ENCODE data around the gene STRC.
"Not testable (repeated sequence)": the region's sequence is repeated elsewhere in the genome, so short reads cannot be mapped to it uniquely, and the experiment has no call there.

The STRC gene

GRCh38 chr15:43593328-43594190, 25.0 kb downstream of the STRC start, which contains the start of gene CKMT1B:
TSS of gene CKMT1B (plus strand) at chr15:43594027. CDS start at chr15:43594219, 192 bp downstream.
- not testable (repeated sequence) for H3K4me3 Mint-ChIP-seq; H3K4me1 Mint-ChIP-seq (ENCODE audit: low read depth); H3K36me3 Mint-ChIP-seq; H3K9me3 Mint-ChIP-seq (ENCODE audit: low read depth); H3K27ac Mint-ChIP-seq
- peaks cover 13% of the 10 kb centered on the region for H3K27me3 Mint-ChIP-seq

DNA sequence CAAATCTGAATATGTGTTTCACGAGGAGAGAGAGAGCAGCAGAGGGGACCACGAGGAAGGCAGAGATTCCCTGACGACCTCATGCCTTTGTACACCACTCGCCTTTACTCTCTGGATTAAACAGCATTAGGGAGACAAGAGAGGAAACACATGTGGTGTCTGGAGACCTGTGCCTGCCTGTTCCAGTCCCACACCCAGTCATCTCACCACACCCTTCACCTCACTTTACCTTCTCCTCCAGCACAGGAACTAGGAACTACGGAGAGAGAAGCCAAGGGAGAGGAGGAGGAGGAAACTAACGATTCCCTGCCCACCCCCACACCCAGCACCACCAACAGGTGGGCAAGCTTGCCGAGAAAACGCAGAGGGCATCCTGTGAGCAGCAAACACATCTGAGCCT, 25.8 kb downstream of the STRC start:
- not testable (repeated sequence) for H3K27ac Mint-ChIP-seq; H3K36me3 Mint-ChIP-seq; H3K4me1 Mint-ChIP-seq (ENCODE audit: low read depth); H3K4me3 Mint-ChIP-seq; H3K9me3 Mint-ChIP-seq (ENCODE audit: low read depth)
- peaks cover 11% of the 10 kb centered on the region for H3K27me3 Mint-ChIP-seq

DNA sequence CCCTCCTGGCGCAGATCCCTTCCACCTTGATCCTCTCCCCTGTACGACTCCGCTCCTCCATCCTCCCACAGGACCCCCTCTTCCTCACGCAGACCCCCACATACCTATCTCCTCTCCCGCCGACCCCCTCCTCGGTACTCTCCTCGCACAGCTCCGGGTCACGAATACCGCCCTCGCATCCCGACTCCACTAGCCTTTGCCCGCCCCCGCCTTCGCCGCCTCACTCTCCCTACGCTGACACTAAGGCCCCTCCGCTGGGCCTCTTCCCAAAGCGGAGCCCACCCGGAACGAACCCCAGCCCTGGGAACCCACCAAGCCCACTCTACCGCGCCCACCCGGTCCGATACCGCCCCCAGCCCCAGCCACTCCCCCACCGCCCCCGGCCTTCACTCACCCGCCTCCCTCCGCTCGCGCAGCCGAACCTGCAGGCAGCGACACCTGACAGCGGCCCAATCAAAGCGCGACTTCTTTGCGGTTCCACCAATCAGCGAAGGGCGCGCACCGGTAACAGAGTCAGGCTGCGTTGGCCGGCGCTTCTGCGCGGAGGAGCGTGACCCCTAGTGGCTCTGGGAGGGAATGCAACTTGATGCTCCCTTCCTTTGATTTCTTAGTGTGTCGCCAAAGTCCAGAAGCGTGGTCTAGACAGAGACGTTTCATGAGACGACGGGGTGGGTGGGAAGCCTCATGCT, 28.7 kb downstream of the STRC start, which contains the start of gene PPIP5K1:
PPIP5K1 (minus strand) TSS at position 431 of the 689 bp plus-strand sequence. CDS start 5,704 bp downstream, outside the sequence.
- H3K4me1 Mint-ChIP-seq (ENCODE audit: low read depth); H3K4me3 Mint-ChIP-seq; H3K27me3 Mint-ChIP-seq: not testable (repeated sequence)

DNA sequence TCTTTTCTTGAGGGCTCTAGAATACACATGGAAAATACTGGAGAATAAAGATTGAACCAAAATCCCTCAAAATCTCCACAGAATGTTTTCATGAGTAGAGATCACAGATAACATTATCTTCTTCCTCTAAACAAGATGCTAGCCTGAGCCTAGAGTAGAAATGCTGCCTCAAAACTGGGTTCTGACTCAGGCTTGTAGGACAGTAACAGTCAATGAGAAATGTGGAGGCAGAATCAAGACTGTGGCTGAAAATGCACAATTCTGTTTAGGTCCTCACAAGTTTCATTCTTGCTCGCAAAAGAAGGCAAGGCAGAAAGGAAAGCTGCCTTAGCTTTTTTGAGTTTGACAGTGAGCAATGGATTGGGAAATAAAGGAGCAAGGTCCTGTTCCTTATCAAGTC, 44.0 kb downstream of the STRC start:
- not testable (repeated sequence) for H3K4me1 Mint-ChIP-seq (ENCODE audit: low read depth)

More for the DNA sequence above, 28.7 kb downstream of the STRC start, which contains the start of gene PPIP5K1:
- not testable (repeated sequence) for H3K36me3 Mint-ChIP-seq; H3K9me3 Mint-ChIP-seq (ENCODE audit: low read depth); H3K27ac Mint-ChIP-seq

GRCh38 chr15:43566615-43567014, 52.0 kb downstream of the STRC start:
- not testable (repeated sequence) for H3K27me3 Mint-ChIP-seq; H3K9me3 Mint-ChIP-seq (ENCODE audit: low read depth); H3K4me1 Mint-ChIP-seq (ENCODE audit: low read depth); H3K4me3 Mint-ChIP-seq; H3K27ac Mint-ChIP-seq; H3K36me3 Mint-ChIP-seq

More for the DNA sequence above, 44.0 kb downstream of the STRC start:
- H3K27me3 Mint-ChIP-seq; H3K27ac Mint-ChIP-seq; H3K9me3 Mint-ChIP-seq (ENCODE audit: low read depth); H3K36me3 Mint-ChIP-seq; H3K4me3 Mint-ChIP-seq: not testable (repeated sequence)

DNA sequence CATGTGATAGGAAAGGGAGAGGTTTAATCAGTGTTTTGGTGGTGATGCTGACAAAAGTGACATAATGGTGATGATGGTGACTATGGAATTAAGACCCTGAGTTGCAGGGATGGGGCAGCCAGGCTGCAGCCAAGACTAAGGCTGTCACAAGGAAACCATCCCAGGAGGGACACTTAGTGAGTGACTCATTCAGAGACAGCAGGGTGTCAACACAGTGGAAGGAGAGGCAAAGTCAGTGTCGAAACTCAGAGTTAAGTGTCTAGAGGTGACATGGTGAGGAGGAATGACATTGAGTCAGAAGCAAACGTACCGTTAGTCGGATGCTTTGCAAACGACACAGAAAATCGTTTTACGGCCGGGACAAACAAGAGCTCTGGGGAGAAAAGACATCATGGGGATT, 54.8 kb downstream of the STRC start:
- H3K4me3 Mint-ChIP-seq; H3K9me3 Mint-ChIP-seq (ENCODE audit: low read depth); H3K27ac Mint-ChIP-seq; H3K27me3 Mint-ChIP-seq; H3K4me1 Mint-ChIP-seq (ENCODE audit: low read depth); H3K36me3 Mint-ChIP-seq: not testable (repeated sequence)

DNA sequence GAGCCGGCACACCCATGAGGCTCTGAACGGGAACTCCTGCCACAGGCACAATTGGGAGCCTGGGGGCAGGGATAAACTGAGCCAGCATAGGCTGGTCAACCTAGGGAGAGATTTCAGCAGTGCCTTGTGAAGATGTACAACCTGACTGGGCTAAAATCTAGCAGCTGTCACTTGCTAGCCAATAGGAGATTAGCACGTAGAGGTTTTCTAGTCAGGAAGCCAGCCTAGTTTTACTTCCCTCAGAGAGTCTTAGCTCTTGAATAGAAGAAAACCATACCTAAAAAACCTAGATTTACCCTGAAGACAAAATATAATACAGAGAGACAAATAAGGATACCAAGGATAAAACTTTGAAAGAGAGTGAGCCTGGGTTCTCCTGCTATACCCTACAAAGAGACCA, 55.8 kb downstream of the STRC start:
- H3K4me3 Mint-ChIP-seq; H3K27me3 Mint-ChIP-seq; H3K36me3 Mint-ChIP-seq; H3K4me1 Mint-ChIP-seq (ENCODE audit: low read depth); H3K9me3 Mint-ChIP-seq (ENCODE audit: low read depth); H3K27ac Mint-ChIP-seq: not testable (repeated sequence)

GRCh38 chr15:43552986-43553385, 65.6 kb downstream of the STRC start:
- Mint-ChIP-seq H3K4me3 (no peak overlapping the region), H3K4me1 (ENCODE audit: low read depth) (no peaks in the 10 kb centered on the region), H3K9me3 (ENCODE audit: low read depth) (no peaks in the 10 kb centered on the region), H3K27me3 (no peaks in the 10 kb centered on the region), H3K36me3 (peaks cover 10% of the 10 kb centered on the region), H3K27ac (no peak overlapping the region)

- H3K4me3 Mint-ChIP-seq: no peak overlapping the region
- no peak overlapping the region for H3K27ac Mint-ChIP-seq
- peaks cover 12% of the 10 kb centered on the region for H3K36me3 Mint-ChIP-seq
- no peaks in the 10 kb centered on the region for H3K27me3 Mint-ChIP-seq
- H3K4me1 Mint-ChIP-seq (ENCODE audit: low read depth): no peaks in the 10 kb centered on the region
- H3K9me3 Mint-ChIP-seq (ENCODE audit: low read depth): no peaks in the 10 kb centered on the region
Observed at GRCh38 chr15:43552256-43552655, 66.3 kb downstream of the STRC start.

DNA sequence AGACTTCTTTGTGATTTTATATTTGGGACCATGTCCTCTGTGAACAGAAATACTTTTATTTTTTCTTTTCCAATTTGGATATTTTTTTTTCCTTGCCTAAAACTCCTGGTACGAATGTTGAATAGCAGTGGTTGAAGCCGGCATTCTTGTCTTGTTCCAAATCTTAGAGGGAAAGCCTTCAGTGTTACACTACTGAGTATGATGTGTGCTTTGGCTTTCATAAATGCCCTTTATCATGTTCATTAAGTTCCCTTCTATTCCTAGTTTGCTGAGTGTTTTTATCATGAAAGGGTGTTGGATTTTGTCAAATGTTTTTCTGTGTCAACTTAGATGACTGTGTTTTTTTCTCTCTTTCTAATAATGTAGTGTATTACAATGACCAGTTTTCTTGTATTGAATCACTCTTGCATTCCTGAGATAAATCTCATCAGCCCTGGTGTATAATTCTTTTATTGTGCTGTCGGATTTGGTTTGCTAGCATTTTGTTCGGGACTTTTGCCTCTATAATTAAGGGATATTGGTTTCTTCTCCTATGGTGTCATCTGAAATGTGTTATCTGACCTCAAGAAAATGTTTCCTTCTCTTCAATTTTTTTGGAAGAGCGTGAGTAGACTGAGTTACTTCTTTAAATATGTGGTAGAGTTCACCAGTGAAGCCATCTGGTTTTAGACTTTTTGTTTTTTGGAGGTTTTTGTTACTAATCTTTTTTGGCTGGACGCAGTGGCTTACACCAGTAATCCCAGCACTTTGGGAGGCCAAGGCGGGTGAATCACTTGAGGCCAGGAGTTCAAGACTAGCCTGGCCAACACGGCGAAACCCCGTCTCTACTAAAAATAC, 67.9 kb downstream of the STRC start:
- Mint-ChIP-seq H3K27me3 (no peaks in the 10 kb centered on the region), H3K4me3 (no peak overlapping the region), H3K27ac (no peak overlapping the region), H3K36me3 (peaks cover 20% of the 10 kb centered on the region), H3K9me3 (ENCODE audit: low read depth) (no peaks in the 10 kb centered on the region), H3K4me1 (ENCODE audit: low read depth) (no peaks in the 10 kb centered on the region)
